GM21381 (cell line): ENCODE measurements around the gene PCDHB8.
"Not testable (repeated sequence)": the region's sequence is repeated elsewhere in the genome, so short reads cannot be mapped to it uniquely, and the experiment has no call there.

Source experiments
- ATAC-seq: cut with Tn5 transposase; IDR thresholded peaks from one replicate; pipeline ENCODE4 v1.9.1; 2021; ENCODE audit warnings: mild to moderate bottlenecking, moderate library complexity; ENCODE audit not compliant: unreplicated experiment

Gene PCDHB8

GRCh38 chr5:141184117-141184855 lies 6.7 kb downstream of the PCDHB8 start:
- ATAC-seq, result not testable (repeated sequence)

DNA sequence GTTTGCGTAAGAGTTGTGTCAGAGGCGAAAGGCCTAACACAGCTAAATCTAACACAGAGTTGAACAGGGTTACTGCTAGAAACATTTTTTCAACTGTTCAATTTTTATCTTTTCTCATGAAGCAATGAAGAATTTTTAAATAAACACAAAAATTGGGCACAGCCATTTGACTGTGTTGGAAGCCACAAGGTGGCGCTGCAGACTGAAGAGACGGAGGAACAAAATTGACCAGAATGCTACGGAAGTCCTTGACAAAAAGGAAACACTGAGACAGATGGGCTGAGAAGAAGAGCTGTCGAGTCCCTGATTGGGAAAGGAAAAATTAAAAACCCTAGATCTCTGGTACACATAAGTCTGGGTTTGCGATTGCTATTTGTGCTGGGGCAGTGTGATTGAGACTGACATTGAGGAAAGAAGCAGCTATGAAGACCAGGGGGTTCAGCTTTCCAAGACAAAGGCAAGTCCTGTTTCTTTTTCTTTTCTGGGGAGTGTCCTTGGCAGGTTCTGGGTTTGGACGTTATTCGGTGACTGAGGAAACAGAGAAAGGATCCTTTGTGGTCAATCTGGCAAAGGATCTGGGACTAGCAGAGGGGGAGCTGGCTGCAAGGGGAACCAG lies 9.4 kb downstream of the PCDHB8 start, which contains the start of gene PCDHB9:
Gene PCDHB9, plus strand, starts transcription at position 265 of the 616 bp plus-strand sequence. Its CDS starts 158 bp downstream, at position 423.
- no peak for ATAC-seq

GRCh38 chr5:141188682-141189081 lies 11.1 kb downstream of the PCDHB8 start:
- not testable (repeated sequence) for ATAC-seq

DNA sequence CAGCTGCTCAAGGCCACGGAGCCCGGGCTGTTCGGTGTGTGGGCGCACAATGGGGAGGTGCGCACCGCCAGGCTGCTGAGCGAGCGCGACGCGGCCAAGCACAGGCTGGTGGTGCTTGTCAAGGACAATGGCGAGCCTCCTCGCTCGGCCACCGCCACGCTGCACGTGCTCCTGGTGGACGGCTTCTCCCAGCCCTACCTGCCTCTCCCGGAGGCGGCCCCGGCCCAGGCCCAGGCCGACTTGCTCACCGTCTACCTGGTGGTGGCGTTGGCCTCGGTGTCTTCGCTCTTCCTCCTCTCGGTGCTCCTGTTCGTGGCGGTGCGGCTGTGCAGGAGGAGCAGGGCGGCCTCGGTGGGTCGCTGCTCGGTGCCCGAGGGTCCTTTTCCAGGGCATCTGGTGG lies 11.5 kb downstream of the PCDHB8 start:
- not testable (repeated sequence) for ATAC-seq

GRCh38 chr5:141192110-141192725 lies 14.6 kb downstream of the PCDHB8 start, which contains the start of gene PCDHB10:
TSS of gene PCDHB10 (plus strand) at chr5:141192353. CDS start at chr5:141192553, 200 bp downstream.
- ATAC-seq, result no peak

DNA sequence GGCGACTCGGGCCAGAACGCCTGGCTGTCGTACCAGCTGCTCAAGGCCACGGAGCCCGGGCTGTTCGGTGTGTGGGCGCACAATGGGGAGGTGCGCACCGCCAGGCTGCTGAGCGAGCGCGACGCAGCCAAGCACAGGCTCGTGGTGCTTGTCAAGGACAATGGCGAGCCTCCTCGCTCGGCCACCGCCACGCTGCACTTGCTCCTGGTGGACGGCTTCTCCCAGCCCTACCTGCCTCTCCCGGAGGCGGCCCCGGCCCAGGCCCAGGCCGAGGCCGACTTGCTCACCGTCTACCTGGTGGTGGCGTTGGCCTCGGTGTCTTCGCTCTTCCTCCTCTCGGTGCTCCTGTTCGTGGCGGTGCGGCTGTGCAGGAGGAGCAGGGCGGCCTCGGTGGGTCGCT lies 16.7 kb downstream of the PCDHB8 start:
- ATAC-seq, result not testable (repeated sequence)

- no peak for ATAC-seq
Measured at GRCh38 chr5:141196363-141196762, 18.8 kb downstream of the PCDHB8 start.

DNA sequence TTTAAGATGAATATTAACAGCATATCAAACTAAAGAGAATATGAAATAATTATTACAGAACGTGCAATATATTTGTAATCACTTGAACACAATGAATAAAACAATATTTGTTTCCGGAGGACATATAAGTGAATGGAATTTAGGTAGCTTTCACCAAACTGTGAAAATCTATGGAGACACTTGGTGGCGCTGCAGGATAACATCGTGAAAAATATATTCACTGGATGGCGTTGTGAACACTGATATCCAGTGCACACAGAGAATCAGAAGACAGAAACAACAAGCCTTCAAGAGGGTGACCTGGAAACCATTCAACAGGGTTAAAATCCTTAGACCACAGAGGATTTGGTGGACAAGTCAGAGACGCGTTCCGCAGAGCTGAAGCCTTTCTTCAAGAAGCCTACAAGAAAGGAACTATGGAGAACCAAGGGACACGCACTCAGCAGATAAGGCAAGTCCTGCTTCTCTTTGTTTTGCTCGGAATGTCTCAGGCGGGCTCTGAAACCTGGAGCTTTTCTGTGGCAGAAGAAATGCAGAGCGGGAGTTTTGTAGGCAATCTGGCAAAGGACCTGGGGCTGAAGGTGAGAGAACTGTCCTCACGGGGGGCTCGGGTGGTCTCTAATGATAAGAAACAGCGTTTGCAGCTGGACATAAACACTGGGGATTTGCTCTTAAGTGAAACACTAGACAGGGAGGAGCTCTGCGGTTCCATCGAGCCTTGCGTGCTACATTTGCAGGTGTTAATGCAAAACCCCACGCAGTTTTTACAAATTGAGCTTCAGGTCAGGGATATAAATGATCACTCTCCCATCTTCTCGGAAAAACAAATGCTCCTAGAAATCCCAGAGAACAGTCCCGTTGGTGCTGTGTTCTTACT lies 22.0 kb downstream of the PCDHB8 start, which contains the start of gene PCDHB11:
Gene PCDHB11, plus strand, starts transcription at position 269 of the 877 bp plus-strand sequence. Its CDS starts 148 bp downstream, at position 417.
- ATAC-seq, result no peak

GRCh38 chr5:141201126-141201525 lies 23.5 kb downstream of the PCDHB8 start:
- ATAC-seq, result not testable (repeated sequence)

DNA sequence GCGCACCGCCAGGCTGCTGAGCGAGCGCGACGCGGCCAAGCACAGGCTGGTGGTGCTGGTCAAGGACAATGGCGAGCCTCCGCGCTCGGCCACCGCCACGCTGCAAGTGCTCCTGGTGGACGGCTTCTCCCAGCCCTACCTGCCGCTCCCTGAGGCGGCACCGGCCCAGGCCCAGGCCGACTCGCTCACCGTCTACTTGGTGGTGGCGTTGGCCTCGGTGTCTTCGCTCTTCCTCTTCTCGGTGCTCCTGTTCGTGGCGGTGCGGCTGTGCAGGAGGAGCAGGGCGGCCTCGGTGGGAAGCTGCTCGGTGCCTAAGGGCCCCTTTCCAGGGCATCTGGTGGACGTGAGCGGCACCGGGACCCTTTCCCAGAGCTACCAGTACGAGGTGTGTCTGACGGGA lies 24.1 kb downstream of the PCDHB8 start:
- not testable (repeated sequence) for ATAC-seq

- no peak for ATAC-seq
Measured at GRCh38 chr5:141208478-141208877, 30.9 kb downstream of the PCDHB8 start, which contains the start of gene PCDHB12. TSS of gene PCDHB12 (plus strand) at chr5:141208719. CDS start at chr5:141208908, 189 bp downstream.

DNA sequence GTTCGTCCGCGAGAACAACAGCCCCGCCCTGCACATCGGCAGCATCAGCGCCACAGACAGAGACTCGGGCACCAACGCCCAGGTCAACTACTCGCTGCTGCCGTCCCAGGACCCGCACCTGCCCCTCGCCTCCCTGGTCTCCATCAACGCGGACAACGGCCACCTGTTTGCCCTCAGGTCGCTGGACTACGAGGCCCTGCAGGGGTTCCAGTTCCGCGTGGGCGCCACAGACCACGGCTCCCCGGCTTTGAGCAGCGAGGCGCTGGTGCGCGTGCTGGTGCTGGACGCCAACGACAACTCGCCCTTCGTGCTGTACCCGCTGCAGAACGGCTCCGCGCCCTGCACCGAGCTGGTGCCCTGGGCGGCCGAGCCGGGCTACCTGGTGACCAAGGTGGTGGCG lies 32.7 kb downstream of the PCDHB8 start:
- ATAC-seq, result not testable (repeated sequence)

GRCh38 chr5:141210849-141211248 lies 33.3 kb downstream of the PCDHB8 start:
- not testable (repeated sequence) for ATAC-seq

- ATAC-seq, result not testable (repeated sequence)
Measured at GRCh38 chr5:141213656-141214339, 36.2 kb downstream of the PCDHB8 start, which contains the start of gene PCDHB13. TSS of gene PCDHB13 (plus strand) at chr5:141213919. CDS start at chr5:141214124, 205 bp downstream.

DNA sequence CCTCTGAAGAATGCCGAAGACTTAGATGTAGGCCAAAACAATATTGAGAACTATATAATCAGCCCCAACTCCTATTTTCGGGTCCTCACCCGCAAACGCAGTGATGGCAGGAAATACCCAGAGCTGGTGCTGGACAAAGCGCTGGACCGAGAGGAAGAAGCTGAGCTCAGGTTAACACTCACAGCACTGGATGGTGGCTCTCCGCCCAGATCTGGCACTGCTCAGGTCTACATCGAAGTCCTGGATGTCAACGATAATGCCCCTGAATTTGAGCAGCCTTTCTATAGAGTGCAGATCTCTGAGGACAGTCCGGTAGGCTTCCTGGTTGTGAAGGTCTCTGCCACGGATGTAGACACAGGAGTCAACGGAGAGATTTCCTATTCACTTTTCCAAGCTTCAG lies 37.0 kb downstream of the PCDHB8 start:
- not testable (repeated sequence) for ATAC-seq

DNA sequence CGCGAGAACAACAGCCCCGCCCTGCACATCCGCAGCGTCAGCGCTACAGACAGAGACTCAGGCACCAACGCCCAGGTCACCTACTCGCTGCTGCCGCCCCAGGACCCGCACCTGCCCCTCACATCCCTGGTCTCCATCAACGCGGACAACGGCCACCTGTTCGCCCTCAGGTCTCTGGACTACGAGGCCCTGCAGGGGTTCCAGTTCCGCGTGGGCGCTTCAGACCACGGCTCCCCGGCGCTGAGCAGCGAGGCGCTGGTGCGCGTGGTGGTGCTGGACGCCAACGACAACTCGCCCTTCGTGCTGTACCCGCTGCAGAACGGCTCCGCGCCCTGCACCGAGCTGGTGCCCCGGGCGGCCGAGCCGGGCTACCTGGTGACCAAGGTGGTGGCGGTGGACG lies 37.9 kb downstream of the PCDHB8 start:
- ATAC-seq, result not testable (repeated sequence)

DNA sequence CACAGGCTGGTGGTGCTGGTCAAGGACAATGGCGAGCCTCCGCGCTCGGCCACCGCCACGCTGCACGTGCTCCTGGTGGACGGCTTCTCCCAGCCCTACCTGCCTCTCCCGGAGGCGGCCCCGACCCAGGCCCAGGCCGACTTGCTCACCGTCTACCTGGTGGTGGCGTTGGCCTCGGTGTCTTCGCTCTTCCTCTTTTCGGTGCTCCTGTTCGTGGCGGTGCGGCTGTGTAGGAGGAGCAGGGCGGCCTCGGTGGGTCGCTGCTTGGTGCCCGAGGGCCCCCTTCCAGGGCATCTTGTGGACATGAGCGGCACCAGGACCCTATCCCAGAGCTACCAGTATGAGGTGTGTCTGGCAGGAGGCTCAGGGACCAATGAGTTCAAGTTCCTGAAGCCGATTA lies 38.4 kb downstream of the PCDHB8 start:
- ATAC-seq, result not testable (repeated sequence)

GRCh38 chr5:141223112-141223783 lies 45.7 kb downstream of the PCDHB8 start, which contains the start of gene PCDHB14:
TSS of gene PCDHB14 (plus strand) at chr5:141223343. CDS start at chr5:141223506, 163 bp downstream.
- ATAC-seq, result no peak

GRCh38 chr5:141224844-141225243 lies 47.3 kb downstream of the PCDHB8 start:
- not testable (repeated sequence) for ATAC-seq
